ENCODE results near the gene PRLR. TPM values are rescaled to one million over a fixed set of nuclear protein-coding genes. Genes with fewer than 3 reads are reported as not detected.
"Not testable (repeated sequence)": the region's sequence is repeated elsewhere in the genome, so short reads cannot be mapped to it uniquely, and the experiment has no call there.

Gene PRLR
- polyA plus RNA-seq, 1 donor: 53.4 TPM

DNA sequence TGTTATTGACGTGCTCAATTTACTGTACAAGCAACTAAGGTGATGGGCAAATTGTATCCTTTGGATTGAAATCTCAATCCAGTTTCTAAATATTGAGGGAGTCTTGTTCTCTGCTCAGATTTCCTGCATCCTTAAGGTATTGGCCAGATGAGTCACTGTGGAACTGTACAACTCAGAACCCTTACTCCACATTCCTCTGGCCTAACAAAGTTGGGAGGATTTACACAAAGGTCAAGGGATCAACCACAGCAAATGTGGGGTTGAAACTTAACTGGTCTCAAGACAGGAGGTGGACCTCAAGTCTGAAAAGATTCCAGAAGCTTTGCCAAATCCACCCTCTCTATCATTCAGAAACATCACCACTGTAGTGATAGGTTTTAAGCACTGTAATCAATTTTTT, 101.0 kb downstream of the PRLR start:
- DNase-seq: no peak

DNA sequence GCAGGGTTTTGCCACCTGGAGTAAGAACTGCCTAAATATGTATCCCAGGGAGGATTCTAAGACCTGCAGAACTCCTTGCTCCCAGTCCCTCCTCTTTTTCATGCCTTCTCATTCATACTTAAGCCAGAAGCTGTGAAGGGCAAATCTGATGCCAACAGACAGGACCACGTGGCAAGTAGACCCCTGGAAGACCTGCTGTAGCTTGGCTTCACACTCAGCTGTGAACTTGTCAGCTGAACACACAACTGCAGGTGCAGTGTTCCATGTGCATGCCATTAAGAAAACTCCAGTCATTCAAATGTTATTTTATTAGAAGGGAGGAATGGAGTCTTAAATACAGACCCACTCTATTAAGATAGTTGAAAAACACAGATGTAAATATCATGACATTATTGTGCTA, 103.3 kb downstream of the PRLR start:
- no peak for DNase-seq

- no peak for DNase-seq
These were observed 104.5 kb downstream of the PRLR start for GRCh38 chr5:35125746-35126145.

- DNase-seq: no peak
These were observed 105.4 kb downstream of the PRLR start for GRCh38 chr5:35124932-35125331.

DNA sequence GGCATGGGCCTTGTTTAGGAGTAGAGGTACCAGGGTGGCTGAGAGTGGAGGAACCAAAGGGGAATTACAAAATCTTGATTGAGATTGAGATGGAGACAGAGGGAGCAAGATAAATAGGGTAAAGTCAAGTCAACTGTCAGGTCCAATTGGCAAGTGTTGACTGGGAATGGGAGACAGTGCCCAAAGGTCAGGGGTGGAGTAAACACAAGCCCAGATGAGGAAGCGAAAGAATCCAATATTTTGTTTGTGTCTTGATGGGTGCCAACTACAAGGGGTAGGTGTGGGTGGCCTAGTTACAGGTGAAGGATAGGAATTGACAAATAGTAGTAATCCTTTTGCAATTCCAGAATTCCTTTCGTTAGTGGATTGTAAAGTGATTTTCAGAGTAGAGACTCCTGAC, 107.5 kb downstream of the PRLR start:
- no peak for DNase-seq

- no peak for DNase-seq
These were observed 109.6 kb downstream of the PRLR start for GRCh38 chr5:35120715-35121114.

DNA sequence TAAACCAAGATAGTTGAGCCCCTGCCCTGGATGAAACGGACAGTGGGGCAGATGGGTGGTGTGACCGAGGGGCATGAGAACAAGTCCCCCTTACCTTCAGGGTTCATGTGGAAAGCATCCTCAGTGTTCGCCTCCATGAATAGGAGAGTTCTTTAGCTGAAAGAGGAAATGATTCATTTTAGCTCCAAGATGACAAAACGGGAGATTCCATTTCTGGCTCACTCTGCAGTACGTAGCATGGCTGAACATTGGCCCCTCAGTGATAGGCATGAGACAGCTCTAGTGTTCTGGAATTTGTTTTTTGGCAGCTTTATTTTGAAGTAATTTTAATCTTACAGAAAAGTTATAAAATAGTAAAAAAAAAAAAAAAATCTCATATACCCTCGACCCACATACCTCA, 112.3 kb downstream of the PRLR start:
- DNase-seq: no peak

DNA sequence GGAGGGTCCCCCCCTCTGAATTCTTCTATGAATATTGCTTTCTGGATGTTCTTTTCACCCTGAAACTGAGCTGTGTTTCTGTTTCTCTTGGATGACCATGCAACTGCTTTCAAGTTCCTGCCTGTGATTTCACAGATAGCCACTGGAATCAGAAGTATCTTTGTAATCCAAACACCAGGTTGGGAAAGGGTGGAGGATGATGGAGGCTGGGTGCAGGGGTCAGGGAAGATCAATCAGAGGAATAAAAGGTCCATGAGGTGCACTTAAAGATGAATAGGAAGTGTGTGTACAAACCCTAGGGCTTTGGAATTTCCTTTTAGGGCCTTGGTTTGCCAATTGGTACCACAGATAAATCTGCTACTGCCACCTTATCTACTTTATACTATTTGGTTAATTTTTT, 114.4 kb downstream of the PRLR start:
- no peak for DNase-seq

DNA sequence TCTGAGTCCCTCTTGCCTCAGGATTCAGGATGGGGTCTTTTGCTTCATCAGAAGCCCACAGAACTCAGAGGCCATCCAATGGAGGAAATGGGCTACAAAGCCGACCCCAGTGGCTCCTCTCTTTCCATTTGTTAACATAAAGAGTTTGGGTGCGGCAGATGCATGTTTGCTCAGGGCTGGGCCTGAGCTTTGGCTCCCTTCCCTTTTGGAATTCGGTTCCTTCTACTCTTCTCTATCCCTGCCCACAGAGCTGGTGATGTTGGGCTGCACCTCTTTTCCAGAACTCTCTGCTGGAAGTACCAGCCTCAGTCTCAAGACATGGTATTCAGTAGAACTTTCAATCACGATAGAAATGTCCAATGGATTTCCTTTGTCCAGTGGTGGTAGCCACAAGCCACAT, 115.6 kb downstream of the PRLR start:
- no peak for DNase-seq

- DNase-seq: no peak
These were observed 118.0 kb downstream of the PRLR start for GRCh38 chr5:35112300-35112699.

GRCh38 chr5:35104550-35104949, 125.7 kb downstream of the PRLR start:
- DNase-seq: not testable (repeated sequence)

GRCh38 chr5:35103637-35104299, 126.5 kb downstream of the PRLR start:
- no peak for DNase-seq

- not testable (repeated sequence) for DNase-seq
These were observed 128.6 kb downstream of the PRLR start for GRCh38 chr5:35101720-35102119.

DNA sequence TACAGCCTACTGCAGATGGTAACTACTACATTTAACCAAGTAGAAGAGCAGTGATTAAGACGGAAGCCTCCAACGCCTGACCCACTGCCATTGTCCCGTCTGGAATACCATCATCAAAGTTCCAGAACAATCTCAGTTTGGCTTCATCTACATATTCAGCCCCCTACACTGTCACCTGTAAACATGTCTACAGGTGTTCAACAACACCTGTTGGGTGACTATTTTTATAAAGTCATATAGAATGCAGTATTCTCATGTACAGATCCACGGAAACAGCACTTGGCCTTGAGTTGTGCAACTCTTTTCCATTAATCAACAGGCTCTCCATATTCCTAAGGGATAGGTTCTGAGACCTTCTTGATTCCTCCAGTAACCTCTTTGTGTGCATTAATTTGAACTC, 129.3 kb downstream of the PRLR start:
- DNase-seq: no peak

DNA sequence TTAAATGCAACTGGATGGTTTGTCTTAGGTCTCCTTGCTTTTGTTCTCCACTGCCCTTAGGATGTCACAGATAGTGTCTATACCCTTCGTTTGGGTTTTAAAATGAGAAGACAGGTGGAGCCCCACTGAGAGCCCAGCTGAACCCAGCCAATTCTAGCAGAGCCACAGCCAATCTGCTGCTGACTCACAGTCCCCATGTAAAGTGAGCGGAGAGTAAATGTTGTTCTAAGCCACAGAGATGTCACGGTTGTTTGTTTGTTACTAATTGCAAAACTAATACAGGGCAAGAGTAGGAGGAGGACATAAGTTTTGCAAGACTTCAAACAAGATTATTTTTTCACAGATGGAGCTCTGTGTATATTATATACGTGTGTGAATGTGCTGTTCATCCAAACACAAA, 132.1 kb downstream of the PRLR start:
- DNase-seq: no peak

DNA sequence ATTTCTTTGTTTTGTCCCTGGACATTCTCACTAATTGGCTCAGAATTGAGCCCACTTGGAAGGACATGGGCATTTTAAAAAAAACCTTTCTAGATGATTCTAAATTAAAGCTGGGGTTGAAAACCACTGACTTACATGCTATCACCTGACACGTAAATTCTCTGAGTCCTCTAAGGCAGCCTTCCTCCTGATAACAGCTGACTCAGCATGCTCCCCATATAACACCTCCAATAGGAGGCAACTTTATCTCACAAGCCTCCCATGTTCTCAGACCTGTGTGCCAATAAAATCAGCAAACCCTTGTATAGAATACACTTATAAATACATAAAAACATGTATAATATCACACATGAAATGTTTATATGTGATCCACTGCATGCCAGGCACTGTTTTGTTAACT, 133.4 kb downstream of the PRLR start:
- no peak for DNase-seq

- DNase-seq: no peak
These were observed 134.1 kb downstream of the PRLR start for GRCh38 chr5:35096216-35096615.

GRCh38 chr5:35095366-35095765, 134.9 kb downstream of the PRLR start:
- DNase-seq: no peak

DNA sequence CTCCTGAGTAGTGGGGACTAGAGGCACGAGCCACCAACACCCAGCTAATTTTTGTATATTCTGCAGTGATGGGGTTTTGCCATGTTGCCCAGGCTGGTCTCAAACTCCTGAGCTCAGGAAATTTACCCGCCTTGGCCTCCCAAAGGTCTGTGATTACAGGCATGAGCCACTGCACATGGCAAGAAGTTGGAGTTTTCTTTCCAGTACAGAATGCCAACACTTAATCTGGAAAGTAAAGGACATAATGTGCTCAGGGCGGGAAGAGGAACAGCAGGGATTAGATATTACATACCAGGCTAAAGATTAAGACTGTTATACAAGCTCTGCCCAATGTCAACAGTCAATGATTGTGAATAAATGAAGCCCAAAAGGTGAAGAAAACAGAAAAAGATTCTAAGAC, 135.3 kb downstream of the PRLR start:
- no peak for DNase-seq

DNA sequence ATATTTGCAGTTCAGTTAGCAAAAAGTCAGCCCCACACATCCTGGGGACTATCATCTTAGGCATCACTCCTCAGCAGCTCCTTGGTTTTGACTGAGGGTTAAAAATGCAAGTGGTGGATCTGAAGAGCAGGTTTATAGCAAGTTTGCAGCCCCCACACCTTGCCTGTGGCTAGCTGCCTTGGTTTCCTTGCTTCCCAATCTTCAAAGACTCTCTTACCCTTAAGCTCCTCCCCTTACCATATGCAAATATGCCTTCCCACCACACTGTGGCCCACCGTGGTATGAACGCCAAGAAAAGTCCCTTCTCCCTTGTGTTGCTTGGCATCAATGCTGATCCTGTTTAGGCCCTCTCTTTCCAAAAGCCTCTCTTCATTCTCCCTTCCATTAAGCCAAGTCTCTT, 137.6 kb downstream of the PRLR start:
- no peak for DNase-seq

DNA sequence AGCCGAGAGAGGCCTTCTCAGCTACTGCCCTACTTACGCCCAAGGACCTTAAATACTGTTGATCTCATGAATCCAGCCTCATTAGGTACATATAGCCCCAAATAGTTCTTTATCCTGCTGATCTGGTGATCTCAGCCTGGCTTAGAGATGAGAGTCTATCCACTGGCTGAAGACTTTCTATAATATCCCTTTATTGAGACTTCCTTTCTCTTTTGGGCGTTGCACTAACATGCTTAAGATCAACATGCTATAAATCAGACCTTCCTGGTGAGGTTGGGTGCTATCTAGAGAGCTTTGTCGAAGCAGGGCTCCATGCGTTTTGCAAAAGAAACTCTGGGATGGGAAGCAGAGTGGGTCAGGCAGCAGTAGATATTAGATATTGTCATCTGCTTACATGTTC, 138.6 kb downstream of the PRLR start:
- DNase-seq: no peak

DNA sequence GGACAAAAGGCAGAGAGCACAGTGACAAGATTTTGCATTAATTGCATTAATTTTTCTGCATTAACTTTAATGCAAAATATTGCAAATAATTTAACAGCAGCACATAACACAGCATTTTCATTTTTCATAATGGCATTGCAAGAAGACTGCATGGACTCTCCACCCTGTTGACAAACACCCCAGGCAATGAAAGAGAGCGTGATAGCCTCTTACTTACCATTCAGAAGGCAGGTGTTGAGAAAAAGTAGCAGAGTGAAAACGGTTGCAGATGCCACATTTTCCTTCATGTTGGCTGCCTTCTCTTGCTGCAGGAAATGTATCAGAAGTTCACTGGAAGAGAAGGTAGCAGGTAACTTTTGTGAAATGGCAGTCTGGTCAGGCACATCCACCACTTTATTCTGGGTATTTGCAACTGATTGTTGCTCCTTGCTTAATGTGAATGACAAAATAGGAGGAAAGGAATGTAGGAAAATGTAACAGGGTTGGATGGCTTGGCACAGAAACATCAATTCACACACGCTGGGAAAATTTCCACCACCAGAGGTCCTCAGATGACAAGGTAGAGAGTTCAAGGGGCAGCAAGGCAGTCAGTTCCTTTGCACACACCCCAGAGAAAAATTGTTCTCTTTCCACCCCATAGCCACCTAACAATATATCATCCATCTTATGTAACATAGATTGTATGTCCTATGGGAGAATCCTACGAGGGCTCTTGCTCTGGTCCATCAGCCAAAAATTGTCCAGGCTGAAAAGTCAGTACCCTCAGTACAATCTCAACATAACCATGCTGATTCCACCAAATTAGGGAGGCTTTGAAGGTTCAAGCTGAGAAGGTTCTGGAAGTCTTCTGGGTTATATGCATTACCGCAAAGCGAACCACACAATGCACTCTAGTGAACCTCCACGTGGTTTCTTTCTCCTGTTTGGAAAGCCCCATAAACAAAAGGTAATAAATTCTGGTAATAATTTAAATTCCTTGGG, 140.7 kb downstream of the PRLR start:
- DNase-seq: peak; percentile 60

GRCh38 chr5:35087991-35088390, 142.3 kb downstream of the PRLR start:
- DNase-seq: no peak

- no peak for DNase-seq
These were observed 147.1 kb downstream of the PRLR start for GRCh38 chr5:35083150-35083549.

All from left kidney (tissue), 2 donors.